ENCODE results near the gene JUNB.

JUNB gene

DNA sequence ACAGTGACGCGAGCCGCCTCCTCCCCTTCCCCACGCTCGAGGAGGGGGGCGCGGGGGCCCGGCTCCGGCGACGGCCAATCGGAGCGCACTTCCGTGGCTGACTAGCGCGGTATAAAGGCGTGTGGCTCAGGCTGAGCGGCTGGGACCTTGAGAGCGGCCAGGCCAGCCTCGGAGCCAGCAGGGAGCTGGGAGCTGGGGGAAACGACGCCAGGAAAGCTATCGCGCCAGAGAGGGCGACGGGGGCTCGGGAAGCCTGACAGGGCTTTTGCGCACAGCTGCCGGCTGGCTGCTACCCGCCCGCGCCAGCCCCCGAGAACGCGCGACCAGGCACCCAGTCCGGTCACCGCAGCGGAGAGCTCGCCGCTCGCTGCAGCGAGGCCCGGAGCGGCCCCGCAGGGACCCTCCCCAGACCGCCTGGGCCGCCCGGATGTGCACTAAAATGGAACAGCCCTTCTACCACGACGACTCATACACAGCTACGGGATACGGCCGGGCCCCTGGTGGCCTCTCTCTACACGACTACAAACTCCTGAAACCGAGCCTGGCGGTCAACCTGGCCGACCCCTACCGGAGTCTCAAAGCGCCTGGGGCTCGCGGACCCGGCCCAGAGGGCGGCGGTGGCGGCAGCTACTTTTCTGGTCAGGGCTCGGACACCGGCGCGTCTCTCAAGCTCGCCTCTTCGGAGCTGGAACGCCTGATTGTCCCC, at the start of gene JUNB:
JUNB (plus strand) TSS at position 142 of the 706 bp plus-strand sequence; CDS start at position 428, 286 bp downstream.
- in situ Hi-C loops (cut with MboI; ENCODE audit: low sequenced_read_pairs), result no loop called here

DNA sequence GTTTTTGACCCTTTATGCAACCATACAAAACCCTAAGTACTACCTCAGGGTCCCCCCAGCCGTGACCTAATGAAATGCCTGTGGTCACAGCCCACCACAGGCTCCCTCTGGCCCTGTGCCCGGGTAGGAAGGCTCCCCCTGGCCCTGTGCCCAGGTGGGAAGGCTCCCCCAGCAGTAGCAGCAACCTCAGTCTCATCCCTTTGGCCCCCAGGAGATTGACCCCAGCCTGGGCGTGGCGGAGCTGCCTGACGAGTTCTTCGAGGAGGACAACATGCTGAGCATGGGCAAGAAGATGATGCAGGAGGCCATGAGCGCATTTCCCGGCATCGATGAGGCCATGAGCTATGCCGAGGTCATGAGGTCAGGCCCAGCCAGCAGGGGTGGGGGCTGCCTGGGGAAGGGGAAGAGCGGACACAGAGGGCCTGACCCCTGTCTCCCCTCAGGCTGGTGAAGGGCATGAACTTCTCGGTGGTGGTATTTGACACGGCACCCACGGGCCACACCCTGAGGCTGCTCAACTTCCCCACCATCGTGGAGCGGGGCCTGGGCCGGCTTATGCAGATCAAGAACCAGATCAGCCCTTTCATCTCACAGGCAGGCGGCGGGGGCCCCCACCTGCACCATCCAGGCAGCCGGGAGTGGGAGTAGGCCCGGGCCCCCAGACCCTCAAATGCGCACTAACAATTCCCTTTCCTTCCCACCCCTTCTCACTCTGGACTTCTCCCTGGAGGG, 46.0 kb upstream of the JUNB start:
- in situ Hi-C loops (cut with MboI; ENCODE audit: low sequenced_read_pairs), result no loop called here

DNA sequence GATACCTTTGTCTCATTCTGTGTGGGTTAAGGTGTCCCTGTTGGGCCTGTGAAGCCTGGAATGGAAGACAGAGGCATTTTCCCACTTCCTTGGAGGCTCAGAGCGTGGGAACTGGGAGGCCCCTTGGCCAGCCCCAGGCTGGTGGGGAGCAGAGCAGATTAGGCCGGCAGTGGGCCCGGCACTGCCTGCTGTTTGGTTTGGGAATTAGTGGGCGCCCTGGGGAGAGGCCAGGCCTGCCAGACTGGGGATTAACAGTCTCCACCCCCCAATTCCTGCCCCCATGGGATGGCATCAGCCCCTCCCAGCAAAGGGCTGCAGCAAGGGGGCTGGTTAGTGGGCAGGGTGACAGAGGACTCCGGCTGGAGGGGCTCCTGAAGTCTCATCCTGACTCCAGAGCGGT, 42.8 kb upstream of the JUNB start:
- in situ Hi-C loops (cut with MboI; ENCODE audit: low sequenced_read_pairs), result no loop called here

DNA sequence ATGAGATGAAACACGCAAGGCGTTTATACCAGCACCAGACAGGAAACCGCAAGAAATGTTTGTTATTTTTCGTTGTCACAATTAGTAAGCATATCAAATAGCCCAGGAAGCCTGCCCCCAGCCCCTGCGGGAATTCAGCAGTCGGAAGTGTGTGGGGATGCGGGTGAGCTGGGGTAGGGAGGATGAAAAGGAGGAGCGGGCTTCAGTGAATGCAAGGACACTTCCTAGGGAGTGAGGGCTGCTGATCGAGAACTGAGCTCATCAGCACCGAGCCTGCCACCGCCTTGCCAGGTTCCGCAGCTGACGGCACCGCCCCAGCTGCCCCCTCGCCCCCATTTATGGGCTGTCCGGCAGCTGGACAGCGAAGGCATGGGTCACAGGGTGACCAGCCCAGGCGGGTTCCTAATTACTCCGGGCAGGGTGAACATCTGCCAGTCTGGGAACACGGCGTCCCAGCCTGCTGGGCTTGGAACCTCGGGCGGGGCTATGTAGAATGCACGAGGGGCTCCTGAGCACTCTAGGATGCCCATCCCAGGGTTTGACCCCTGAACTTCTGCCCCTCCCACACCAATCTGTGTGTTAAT, 41.3 kb upstream of the JUNB start:
- in situ Hi-C loops (cut with MboI; ENCODE audit: low sequenced_read_pairs), result no loop called here

DNA sequence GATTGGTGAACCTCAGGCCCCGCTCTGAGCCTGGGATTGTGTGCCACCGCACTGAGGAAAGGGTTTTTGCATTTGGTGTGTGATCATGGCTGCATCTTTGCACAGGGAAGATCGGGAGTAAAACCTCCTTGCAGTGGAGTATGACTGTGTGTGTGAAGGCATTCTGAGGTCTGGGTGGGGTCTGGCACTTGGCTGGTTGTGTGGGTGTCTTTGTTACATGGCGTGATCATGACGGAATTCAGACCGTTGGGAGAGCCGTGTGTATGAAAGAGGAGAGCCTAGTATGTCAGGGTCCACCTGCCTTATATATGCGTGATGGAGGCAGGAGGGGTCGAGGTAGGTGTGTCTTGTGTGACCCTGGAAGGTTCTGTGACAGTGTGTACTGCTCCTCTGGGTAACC, 40.4 kb upstream of the JUNB start:
- in situ Hi-C loops (cut with MboI; ENCODE audit: low sequenced_read_pairs), result no loop called here

DNA sequence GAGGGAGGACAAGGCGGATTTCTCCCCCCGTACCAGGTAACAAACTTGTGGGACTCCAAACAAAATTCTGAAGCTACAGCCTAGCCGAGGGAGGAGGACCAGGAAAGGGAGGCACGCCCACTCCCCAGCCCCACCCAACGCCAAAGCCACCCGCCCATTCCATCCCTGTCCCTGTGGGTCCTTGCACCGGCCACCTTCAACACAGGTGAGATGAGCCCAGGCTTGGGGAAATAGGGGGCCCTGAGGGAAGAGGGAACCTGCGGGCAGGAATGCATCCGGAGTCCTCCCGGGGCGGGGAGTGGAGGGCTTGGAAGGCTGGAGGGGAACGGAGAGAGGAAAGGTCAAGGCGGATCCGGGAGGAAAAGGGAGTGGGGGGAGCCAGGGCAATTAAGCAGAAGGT, 39.7 kb upstream of the JUNB start, which contains the start of gene BEST2:
BEST2 (plus strand) TSS at position 157 of the 400 bp plus-strand sequence. CDS start 802 bp downstream, outside the sequence.
- in situ Hi-C loops (cut with MboI; ENCODE audit: low sequenced_read_pairs), result no loop called here

DNA sequence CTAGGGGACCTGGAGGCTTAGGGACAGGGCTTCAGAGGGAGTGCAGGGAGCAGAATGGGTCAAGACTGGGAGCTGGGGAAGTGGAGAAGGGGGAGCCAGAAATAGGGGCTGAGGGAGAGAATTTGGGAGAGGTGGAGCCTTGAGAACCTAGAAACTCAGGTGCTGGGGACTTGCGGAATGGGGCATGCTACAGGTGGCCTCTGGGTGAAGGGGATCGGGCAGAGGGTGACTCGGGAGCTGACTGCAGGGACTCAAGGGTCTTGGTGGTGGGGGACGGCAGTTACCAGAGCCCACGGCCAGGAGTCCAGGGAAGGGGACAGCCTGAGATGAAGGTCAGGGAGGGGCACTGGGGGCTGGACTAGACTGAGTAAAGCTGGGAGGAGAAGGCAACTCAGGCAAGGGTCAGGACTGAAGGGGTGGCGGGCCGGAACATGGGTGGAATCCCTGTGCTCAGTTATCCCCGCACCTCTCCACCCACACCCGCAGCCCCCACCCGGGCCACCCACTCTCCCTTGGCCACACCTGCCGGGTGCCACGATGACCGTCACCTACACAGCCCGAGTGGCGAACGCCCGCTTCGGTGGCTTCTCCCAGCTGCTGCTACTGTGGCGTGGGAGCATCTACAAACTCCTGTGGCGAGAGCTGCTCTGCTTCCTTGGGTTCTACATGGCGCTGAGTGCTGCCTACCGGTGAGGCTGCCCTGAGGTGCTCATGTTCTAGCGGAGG, 39.1 kb upstream of the JUNB start:
- in situ Hi-C loops (cut with MboI; ENCODE audit: low sequenced_read_pairs), result no loop called here

DNA sequence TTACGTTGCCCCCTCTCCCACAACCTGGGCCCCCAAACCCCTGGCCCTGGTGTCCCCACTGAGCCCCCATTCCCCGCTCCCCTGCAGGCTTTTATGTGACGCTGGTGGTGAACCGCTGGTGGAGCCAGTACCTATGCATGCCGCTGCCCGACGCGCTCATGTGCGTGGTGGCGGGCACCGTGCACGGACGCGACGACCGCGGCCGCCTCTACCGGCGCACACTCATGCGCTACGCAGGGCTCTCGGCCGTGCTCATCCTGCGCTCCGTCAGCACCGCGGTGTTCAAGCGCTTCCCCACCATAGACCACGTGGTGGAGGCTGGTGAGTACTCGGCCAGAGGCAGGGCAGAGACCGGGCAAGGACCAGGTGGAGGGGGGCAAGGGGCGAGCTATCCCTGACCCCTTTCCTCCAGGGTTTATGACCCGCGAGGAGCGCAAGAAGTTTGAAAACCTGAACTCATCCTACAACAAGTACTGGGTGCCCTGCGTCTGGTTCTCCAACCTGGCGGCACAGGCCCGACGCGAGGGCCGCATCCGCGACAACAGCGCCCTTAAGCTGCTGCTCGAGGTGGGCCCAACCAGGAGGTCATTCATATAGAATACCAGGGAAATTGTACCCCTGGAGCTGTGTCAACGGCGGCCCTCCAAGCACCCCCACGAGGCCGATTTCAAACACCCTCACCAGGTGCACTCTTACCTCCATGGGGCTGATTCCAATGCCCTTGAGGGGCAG, 36.7 kb upstream of the JUNB start:
- in situ Hi-C loops (cut with MboI; ENCODE audit: low sequenced_read_pairs), result no loop called here

DNA sequence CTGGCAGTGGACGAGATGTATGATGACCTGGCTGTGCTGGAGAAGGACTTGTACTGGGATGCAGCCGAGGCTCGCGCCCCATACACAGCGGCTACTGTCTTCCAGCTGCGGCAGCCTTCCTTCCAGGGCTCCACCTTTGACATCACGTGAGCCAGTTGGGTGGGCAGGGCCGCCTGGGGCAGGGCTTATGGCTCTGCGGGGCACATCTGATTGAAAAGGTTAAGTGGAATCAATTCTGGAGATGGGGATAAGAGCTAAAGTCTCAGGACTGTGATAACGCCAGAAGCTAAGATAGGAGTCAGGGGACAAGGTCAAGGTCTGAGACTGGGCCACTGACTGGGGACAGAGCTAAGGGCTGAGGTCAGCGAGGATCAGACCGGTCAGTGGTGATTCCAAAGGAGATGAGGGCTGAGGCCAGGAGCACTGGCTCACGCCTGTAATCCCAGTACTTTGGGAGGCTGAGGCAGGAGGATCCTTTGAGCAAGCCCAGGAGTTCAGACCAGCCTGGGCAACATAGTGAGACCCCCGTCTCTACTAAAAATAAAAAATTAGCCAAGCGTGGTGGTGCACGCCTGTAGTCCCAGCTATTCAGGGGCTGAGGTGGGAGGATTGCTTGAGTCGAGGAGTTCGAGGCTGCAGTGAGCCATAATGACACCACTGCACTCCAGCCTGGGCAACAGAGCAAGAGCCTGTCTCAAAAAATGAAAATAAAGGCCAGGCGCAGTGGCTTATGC, 35.0 kb upstream of the JUNB start:
- in situ Hi-C loops (cut with MboI; ENCODE audit: low sequenced_read_pairs), result no loop called here

DNA sequence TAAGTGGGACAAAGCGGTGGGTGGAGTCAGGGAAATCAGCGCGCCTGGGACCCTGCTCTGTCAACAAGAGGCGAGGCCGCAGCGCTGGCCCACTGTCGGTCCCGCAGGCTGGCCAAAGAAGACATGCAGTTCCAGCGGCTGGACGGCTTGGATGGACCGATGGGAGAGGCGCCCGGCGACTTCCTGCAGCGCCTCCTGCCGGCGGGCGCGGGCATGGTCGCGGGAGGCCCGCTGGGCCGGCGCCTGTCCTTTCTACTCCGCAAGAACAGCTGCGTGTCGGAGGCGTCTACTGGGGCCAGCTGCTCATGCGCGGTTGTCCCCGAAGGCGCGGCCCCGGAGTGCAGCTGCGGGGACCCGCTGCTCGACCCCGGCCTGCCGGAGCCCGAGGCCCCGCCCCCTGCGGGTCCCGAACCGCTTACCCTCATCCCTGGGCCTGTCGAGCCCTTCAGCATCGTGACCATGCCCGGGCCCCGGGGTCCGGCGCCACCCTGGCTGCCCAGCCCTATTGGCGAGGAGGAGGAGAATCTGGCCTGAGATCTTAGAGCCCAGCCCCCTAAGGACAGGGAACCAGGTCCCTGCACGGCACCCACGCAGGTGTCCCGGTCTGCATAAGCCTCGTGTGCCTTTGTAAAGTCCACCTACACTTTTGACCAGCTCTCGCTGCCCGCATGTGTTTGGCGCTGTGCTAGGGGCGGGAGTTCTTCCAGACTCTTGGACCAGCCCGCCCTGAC, 33.6 kb upstream of the JUNB start:
- in situ Hi-C loops (cut with MboI; ENCODE audit: low sequenced_read_pairs), result no loop called here

DNA sequence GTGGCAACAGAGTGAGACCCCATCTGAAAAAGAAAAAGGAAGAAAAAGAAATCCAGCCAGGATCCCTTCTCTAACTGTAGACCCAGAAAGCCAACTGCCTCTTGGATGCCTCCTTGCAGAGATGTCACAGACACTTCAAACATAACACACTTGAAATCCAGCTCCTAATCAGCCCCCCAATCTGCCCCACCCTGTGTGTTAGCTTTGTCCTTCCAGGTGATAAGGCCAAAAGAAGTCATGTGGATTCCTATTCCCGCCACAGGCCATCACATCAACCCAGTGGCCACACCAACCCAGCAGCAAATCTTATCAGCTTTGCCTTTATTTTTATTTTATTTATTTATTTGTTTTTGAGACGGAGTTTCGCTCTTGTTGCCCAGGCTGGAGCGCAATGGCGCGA, 31.6 kb upstream of the JUNB start:
- in situ Hi-C loops (cut with MboI; ENCODE audit: low sequenced_read_pairs), result loop anchor here (5.0 to 10.0 kb wide), 2 partner anchors 38 to 85 kb away; no protein-coding TSS in a partner anchor

DNA sequence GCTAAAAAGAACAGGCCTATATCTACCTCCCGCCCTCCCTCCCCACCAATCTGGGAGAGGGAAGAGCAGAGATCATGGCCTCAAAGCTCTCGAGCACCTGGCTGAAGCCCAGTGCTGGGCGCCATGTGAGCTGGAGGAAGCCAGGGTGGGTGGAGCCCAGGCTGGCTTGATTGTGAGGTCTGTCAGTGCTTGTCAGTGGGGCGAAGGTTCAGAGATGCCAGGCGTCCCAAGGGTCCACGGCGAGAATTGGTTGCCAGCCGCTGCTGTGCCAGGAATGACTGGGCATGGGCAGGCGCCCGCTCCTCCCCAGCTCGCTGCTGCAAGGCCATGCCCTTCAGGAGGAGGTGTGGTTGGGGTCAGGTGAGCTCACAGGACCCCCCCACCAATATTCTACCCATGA, 28.2 kb upstream of the JUNB start:
- in situ Hi-C loops (cut with MboI; ENCODE audit: low sequenced_read_pairs), result loop anchor here (5.0 to 10.0 kb wide), 2 partner anchors 34 to 82 kb away; no protein-coding TSS in a partner anchor

DNA sequence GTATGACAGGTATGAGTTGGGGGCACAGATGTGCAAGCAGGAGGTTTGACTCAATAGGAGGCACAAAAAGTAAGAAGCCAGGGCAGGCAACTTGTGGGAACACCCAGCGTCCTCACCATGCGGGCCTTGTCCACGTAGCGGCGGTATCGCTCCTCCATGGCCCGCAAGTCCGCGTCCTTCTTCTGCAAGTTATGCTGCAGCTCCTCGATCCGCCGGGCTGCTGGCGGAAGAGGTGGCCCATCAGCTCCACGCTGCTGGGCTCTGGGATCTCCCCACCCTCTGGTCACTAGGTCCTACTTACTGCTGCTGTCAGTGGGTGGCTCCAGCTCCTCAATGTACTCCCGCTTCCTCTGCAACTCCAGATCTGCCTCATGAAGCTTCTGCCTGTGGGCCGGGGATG, 26.6 kb upstream of the JUNB start:
- in situ Hi-C loops (cut with MboI; ENCODE audit: low sequenced_read_pairs), result loop anchor here (5.0 to 10.0 kb wide), 2 partner anchors 33 to 80 kb away; no protein-coding TSS in a partner anchor

DNA sequence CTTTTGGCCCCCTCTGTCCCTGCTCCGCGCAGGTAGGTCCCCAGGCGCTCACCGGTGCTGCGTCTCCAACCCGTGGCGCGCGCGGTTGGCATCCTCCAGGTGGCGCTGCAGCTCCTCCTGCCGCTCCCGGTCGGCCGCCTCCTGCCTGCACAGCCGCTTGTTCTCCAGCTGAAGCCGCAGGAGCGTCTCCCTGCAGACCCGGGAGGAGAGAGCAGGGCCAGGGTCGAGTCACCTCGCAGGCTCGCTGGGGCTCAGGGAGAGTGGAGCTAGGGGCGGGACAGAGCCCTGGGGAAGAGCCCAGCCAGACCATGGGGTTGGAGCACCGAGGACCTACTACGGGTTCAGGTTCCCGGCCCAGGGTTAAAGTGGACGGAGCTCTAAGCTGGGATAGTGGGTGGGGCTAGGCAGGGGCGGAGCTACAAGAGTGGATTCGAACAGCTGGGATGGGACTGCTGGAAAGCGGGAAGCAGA, 25.2 kb upstream of the JUNB start:
- in situ Hi-C loops (cut with MboI; ENCODE audit: low sequenced_read_pairs), result loop anchor here (10.0 kb wide), 1 partner anchor 79 kb away; no protein-coding TSS in a partner anchor

DNA sequence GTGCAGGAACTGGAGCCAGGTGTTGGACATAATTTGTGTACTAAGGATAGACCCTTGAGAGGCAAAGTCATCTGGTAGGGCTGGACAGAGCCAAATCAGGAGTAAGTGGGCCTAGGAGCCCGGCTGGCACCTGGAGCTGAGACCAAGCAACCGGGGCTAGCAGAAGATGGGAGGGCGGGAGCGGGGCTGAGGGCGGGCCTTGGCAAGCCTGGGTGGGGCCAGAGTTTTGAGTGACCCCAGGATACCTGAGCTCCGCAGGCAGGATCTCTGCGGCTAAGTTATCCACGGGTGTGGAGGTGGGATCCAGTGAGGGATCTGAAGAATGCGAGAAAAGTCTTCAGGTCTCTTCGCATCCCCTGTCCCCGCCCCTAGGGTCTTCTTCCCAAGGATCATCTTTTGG, 24.1 kb upstream of the JUNB start:
- in situ Hi-C loops (cut with MboI; ENCODE audit: low sequenced_read_pairs), result loop anchor here (10.0 kb wide), 1 partner anchor 78 kb away; no protein-coding TSS in a partner anchor

DNA sequence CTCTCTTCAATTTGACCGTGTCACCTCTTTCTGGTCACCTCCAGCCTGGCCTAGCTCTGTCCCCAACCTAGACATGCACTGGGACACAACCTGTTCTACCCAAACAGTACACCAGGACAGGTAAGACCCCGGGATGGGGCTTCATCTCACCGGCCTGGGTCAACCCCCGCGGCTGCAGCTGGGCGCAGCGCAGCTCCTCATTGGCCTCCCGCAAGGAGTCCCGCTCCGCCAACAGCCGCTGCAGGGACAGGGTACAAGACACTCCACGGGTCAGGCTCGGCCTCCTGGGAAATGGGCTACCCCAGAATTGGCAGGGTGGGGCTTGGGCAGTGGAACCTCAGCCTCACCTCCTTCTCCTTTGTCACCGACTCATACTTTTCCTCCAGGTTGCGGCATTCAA, 23.6 kb upstream of the JUNB start:
- in situ Hi-C loops (cut with MboI; ENCODE audit: low sequenced_read_pairs), result loop anchor here (10.0 kb wide), 1 partner anchor 77 kb away; no protein-coding TSS in a partner anchor

DNA sequence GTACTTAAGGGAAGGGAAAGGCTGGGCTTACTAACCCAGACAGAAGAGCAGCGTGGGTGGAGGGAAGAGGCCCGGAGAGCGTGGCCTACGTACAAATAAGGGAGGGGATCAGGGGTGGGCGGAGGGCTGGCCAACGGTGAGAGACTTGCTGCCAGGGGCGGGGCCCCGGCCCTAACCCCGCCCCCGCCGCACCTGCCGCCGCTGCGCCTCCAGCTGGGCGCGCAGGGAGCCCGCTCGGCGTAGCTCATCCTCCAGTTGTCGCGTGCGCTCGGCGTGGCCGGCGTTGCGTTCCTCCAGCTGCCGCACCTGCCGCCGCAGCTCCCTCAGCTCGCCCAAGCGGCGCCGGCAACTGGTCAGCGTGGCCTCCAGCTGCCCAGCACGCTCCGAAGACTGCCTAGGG, 21.6 kb upstream of the JUNB start:
- in situ Hi-C loops (cut with MboI; ENCODE audit: low sequenced_read_pairs), result loop anchor here (10.0 kb wide), 1 partner anchor 75 kb away; no protein-coding TSS in a partner anchor

DNA sequence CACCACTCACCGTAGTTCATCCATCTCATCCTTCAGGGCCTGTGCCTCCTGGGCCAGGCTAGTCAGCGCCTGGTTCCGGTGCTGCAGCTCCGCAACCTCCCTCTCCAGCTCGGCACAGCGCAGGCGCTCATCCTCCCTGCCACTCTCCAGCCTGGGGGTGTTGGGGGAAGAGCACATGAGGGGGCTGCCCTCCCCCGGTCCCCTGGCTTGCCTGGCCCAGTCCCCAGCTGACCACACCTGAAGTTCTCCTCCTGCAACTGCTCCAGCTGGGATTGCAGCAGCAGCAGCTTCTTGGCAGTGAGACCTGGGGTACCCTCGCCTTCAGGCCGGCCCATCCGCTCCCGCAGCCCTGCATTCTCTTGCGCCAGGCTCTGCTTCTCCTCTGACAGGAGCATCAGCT, 20.4 kb upstream of the JUNB start:
- in situ Hi-C loops (cut with MboI; ENCODE audit: low sequenced_read_pairs), result no loop called here

DNA sequence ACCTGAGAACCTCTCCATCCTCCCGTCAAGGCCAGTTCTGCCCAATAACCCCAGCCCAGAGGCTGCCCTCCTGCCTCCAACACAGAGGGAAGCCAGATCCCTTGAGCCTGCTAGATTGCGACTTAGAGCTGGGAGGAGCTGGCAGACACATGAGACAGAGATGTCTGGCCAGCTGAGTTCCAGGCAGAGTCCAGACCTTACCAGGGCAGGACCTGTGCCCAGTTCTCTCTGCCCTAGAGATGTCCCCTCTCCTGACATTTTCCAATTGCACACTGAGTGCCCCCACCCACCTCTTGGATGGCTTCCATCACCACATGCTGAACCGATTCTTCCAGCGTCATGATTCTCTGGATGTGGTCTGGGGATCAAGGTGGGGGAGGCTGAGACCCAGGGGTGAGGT, 19.0 kb upstream of the JUNB start:
- in situ Hi-C loops (cut with MboI; ENCODE audit: low sequenced_read_pairs), result no loop called here
